GM12878 (cell line): ENCODE results near the gene INPP5D. TPM values are rescaled to one million over a fixed set of nuclear protein-coding genes. Genes with fewer than 3 reads are reported as not detected.

ENCODE experiments used
- ATAC-seq: fragments of 200-7000 bp; cut with Tn5 transposase; 3 replicates; pipeline ENCODE4 v1.9.1; 2020; ENCODE audit warnings: mild to moderate bottlenecking, moderate library complexity
- BruUV-seq: library from RNA; stranded (reverse); fragments of 400-500 nt; replicated peaks from 2 replicates; lab custom pipeline; 2021; lab: Mats Ljungman, UMichigan
- CTCF ChIA-PET: fragments of 300-600 bp; sonication (Branson Sonifier 250); formaldehyde crosslinking; extraction: SDS; loops from one replicate; lab custom pipeline; 2021; ENCODE audit warnings: inconsistent platforms; lab: Yijun Ruan, JAX
- POLR2A ChIA-PET: fragments of 350-600 bp; formaldehyde crosslinking; extraction: SDS; loops from one replicate; lab custom pipeline; 2021; ENCODE audit warnings: inconsistent platforms; lab: Charles Lee
- RAD21 ChIA-PET: fragments of 300-600 bp; sonication (Branson Sonifier 250); formaldehyde crosslinking; loops from one replicate; lab custom pipeline; 2023; ENCODE audit warnings: antibody characterized with exemption; ENCODE audit not compliant: unreplicated experiment; lab: Charles Lee
- SMC1A ChIA-PET: fragments of 300-600 bp; sonication (Branson Sonifier 250); formaldehyde crosslinking; loops from one replicate; lab custom pipeline; 2023; ENCODE audit not compliant: unreplicated experiment, uncharacterized antibody; lab: Charles Lee
- DNase-seq: peaks from one replicate; pipeline ENCODE4 v3.0.0-alpha.2; 2011; ENCODE audit warnings: low read depth, low spot score
- FAIRE-seq: peaks from 3 replicates; lab custom pipeline; 2011; peaks lifted over from hg19 to GRCh38; lab: Jason Lieb, UNC
- H2AFZ ChIP-seq: 2 replicates; pipeline ENCODE4 v1.6.0; 2011; ENCODE audit warnings: low read depth, low read length, control low read depth; ENCODE audit not compliant: control insufficient read depth
- H3K27ac ChIP-seq: 2 replicates; pipeline ENCODE4 v1.5.1; 2011; ENCODE audit warnings: control low read depth; ENCODE audit not compliant: control insufficient read depth, insufficient read depth
- H3K27me3 ChIP-seq, 2 experiments: replicated peaks in 1 of 2; 2 replicates each; pipeline versions ENCODE4 v1.6.0 to v1.6.1; 2011; ENCODE audit warnings: low read length in 1 of 2; ENCODE audit not compliant: control insufficient read depth in 2 of 2, insufficient read depth in 2 of 2
- H3K36me3 ChIP-seq, 2 experiments: 2 replicates each; pipeline ENCODE4 v1.5.1; 2011; ENCODE audit warnings: low read length in 1 of 2; ENCODE audit not compliant: control insufficient read depth in 2 of 2, insufficient read depth in 2 of 2
- H3K4me1 ChIP-seq: 2 replicates; pipeline ENCODE4 v1.6.1; 2011; ENCODE audit warnings: mild to moderate bottlenecking, low read length, moderate library complexity, mixed read lengths; ENCODE audit not compliant: control insufficient read depth, insufficient read depth
- H3K4me2 ChIP-seq: 2 replicates; pipeline ENCODE4 v1.6.0; 2011; ENCODE audit warnings: control low read depth; ENCODE audit not compliant: control insufficient read depth, insufficient read depth
- H3K4me3 ChIP-seq: fragments of 200-600 bp; sonication (generic); 2 replicates; pipeline ENCODE4 v1.5.1; 2016
- H3K79me2 ChIP-seq: 2 replicates; pipeline ENCODE4 v1.6.0; 2011; ENCODE audit warnings: low read length; ENCODE audit not compliant: control insufficient read depth, insufficient read depth
- H3K9ac ChIP-seq: 2 replicates; pipeline ENCODE4 v1.8.0; 2011; ENCODE audit warnings: low read length, control low read depth, mixed read lengths; ENCODE audit not compliant: control insufficient read depth, insufficient read depth
- H3K9me3 ChIP-seq: replicated peaks from 3 replicates; pipeline ENCODE4 v1.5.1; 2011; ENCODE audit warnings: mild to moderate bottlenecking, low read length; ENCODE audit not compliant: control insufficient read depth, insufficient read depth
- H4K20me1 ChIP-seq: 2 replicates; pipeline ENCODE4 v1.6.0; 2011; ENCODE audit not compliant: control insufficient read depth, insufficient read depth
- BMI1 ChIP-seq: fragments of 450-650 bp; IDR thresholded peaks from 2 replicates; pipeline ENCODE4 v1.6.1; 2016; ENCODE audit warnings: mild to moderate bottlenecking, moderate library complexity, borderline replicate concordance
- CBFB ChIP-seq: IDR thresholded peaks from 2 replicates; pipeline ENCODE4 v1.6.1; 2016; ENCODE audit warnings: antibody characterized with exemption, low read depth
- FOXK2 ChIP-seq: fragments of 450-650 bp; IDR thresholded peaks from 2 replicates; pipeline ENCODE4 v1.6.1; 2017; ENCODE audit warnings: mild to moderate bottlenecking, moderate library complexity
- KAT2A ChIP-seq: conservative IDR thresholded peaks from 2 replicates; pipeline ENCODE4 v1.6.1; 2011; ENCODE audit warnings: low read depth, low read length; ENCODE audit not compliant: control insufficient read depth
- LARP7 ChIP-seq: fragments of 450-650 bp; IDR thresholded peaks from 2 replicates; pipeline ENCODE4 v1.6.1; 2017; ENCODE audit warnings: mild to moderate bottlenecking
- MEF2A ChIP-seq: IDR thresholded peaks from 2 replicates; pipeline ENCODE4 v1.6.1; 2011; ENCODE audit warnings: low read depth, mild to moderate bottlenecking, low read length, moderate library complexity; ENCODE audit not compliant: insufficient read depth
- MTA2 ChIP-seq: fragments of 450-650 bp; IDR thresholded peaks from 2 replicates; pipeline ENCODE4 v1.6.1; 2016; ENCODE audit warnings: low read depth, mild to moderate bottlenecking, moderate library complexity
- RAD21 ChIP-seq: IDR thresholded peaks from 2 replicates; pipeline ENCODE4 v1.6.1; 2011; ENCODE audit warnings: mild to moderate bottlenecking, low read depth, low read length, moderate library complexity; ENCODE audit not compliant: insufficient read depth
- RAD51 ChIP-seq: fragments of 450-650 bp; IDR thresholded peaks from 2 replicates; pipeline ENCODE4 v1.6.1; 2016; ENCODE audit warnings: moderate library complexity, mild to moderate bottlenecking, inconsistent platforms
- SIN3A ChIP-seq: IDR thresholded peaks from 2 replicates; pipeline ENCODE4 v1.6.1; 2012; ENCODE audit warnings: low read depth, low read length, improper control_type of control experiment
- SMARCA5 ChIP-seq: fragments of 450-650 bp; IDR thresholded peaks from 2 replicates; pipeline ENCODE4 v1.6.1; 2017; ENCODE audit warnings: mild to moderate bottlenecking
- SRF ChIP-seq, 2 experiments: IDR thresholded peaks; 2 replicates each; pipeline ENCODE4 v1.6.1; 2011; ENCODE audit warnings: low read depth in 2 of 2, low read length in 2 of 2, mild to moderate bottlenecking in 1 of 2, moderate library complexity in 1 of 2
- YBX1 ChIP-seq: fragments of 450-650 bp; IDR thresholded peaks from 2 replicates; pipeline ENCODE4 v1.6.1; 2016; ENCODE audit warnings: antibody characterized with exemption
- ZNF384 ChIP-seq: IDR thresholded peaks from 2 replicates; pipeline ENCODE4 v1.6.1; 2012; ENCODE audit warnings: low read depth, mild to moderate bottlenecking, low read length, improper control_type of control experiment, borderline replicate concordance
- WGBS: methylation state at CpG from one replicate; pipeline ENCODE4 v1.1.6; 2016; ENCODE audit warnings: low lambda C conversion rate; ENCODE audit not compliant: insufficient replicate concordance, insufficient coverage; ENCODE audit errors: missing lambda C conversion rate; 5-methylcytosine and 5-hydroxymethylcytosine counted together
- in situ Hi-C: fragments of 300-500 bp; cut with MboI; formaldehyde crosslinking; loops from 9 replicates; pipeline ENCODE4 v1.14.3; 2018; ENCODE audit warnings: mixed read lengths
- intact Hi-C: fragments of 100-400 bp; cut with micrococcal nuclease; formaldehyde crosslinking; loops from one replicate; pipeline ENCODE4 v1.14.2; 2022; ENCODE audit not compliant: unreplicated experiment
- polyA plus RNA-seq, 11 experiments: library from polyadenylated mRNA; depleted of rRNA in 4 of 11; unstranded in 6 of 11; stranded (reverse) in 5 of 11; fragments of >200 nt; fragmentation: Nextera tagmentation in 4 of 11; fragmentation: Illumina TruSeq in 1 of 11; extraction: Ambion mirVana in 4 of 11; extraction: Trizol in 1 of 11; gene quantifications; 1 replicate in 1 of 11; 2 replicates in 10 of 11; pipeline versions ENCODE4 v1.2.1 to v1.2.3, GENCODE V29; 2011 to 2016; ENCODE audit warnings: inconsistent platforms in 2 of 11, missing spikeins in 2 of 11, low read depth in 1 of 11
- total RNA-seq, 4 experiments: library from RNA; depleted of rRNA in 3 of 4; stranded (reverse); fragments of >200 nt in 3 of 4; fragmentation: Illumina TruSeq in 1 of 4; extraction: Trizol in 1 of 4; gene quantifications; 2 replicates each; pipeline versions ENCODE4 v1.2.1 to v1.2.3, GENCODE V29; 2013 to 2021
- TF ChIP-seq, protein P1 (sequence below): IDR thresholded peaks from 2 replicates; pipeline ENCODE4 v1.6.1; 2012; ENCODE audit warnings: improper control_type of control experiment, low read depth, low read length; ENCODE audit not compliant: insufficient replicate concordance
- TF ChIP-seq, protein P2 (sequence below): fragments of 450-650 bp; IDR thresholded peaks from 2 replicates; pipeline ENCODE4 v1.6.1; 2017; ENCODE audit warnings: mild to moderate bottlenecking, moderate library complexity

INPP5D gene
- total and polyA plus RNA-seq, 10 of the 15 experiments (the other 5 are each of a cell fraction or from before 2014, with no cell fraction given) = 11.8 to 139 (median 88.8) TPM

DNA sequence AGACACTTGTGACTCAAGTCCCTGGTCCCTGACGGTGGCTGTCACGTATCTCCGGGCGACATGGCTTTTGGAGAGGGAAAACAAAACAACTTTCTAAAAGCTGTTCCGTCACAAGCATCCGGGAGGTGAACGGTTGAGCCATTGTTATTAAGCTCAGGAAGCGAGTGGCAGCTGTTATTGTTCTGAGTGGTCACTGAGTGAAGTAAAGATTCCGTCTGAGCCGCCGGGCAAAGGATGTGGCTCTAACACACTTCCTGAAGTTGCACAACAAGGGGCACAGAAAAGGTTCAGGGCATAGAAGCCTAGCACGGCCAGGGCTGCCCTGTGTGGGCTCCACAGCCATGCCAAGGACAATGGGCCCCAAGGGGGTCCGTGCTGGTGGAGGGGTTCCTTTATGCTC is 24.3 kb downstream of the INPP5D start:
- peak overlapping the region; percentile 47 for H3K4me3 ChIP-seq
- no peaks in the 10 kb centered on the region for H3K9me3 ChIP-seq
- ChIA-PET CTCF (interaction anchor here (1.0 to 5.8 kb wide), 5 partner anchors 8 to 23 kb away, joined by 3 to 68 read pairs (median 3); partner anchors contain the start of gene INPP5D), POLR2A (interaction anchor here (0.6 to 11.9 kb wide), 5 partner anchors 9 to 99 kb away, joined by 3 to 271 read pairs (median 5); partner anchors contain the start of gene INPP5D), SMC1A (interaction anchor here (0.6 to 17.9 kb wide), 8 partner anchors 7 to 167 kb away, joined by 3 to 351 read pairs (median 18); partner anchors contain the start of genes ATG16L1 and INPP5D), RAD21 (interaction anchor here (0.6 to 15.1 kb wide), 9 partner anchors 8 to 139 kb away, joined by 3 to 361 read pairs (median 4); partner anchors contain the start of gene INPP5D)
- H3K27me3 ChIP-seq = no peaks in the 10 kb centered on the region
- ATAC-seq (peak; percentile 28), DNase-seq (peak; percentile 78), FAIRE-seq (no peak)
- intact Hi-C loops (loop anchor here (5.0 kb wide), 2 partner anchors 118 to 168 kb away; partner anchors contain the start of gene ATG16L1), in situ Hi-C loops (no loop called here)
- WGBS = 1% methylated on average over 13 of the region's 13 CpGs
- H3K36me3 ChIP-seq = peaks cover 23 to 47% of the 10 kb centered on the region in 2 experiments
- no TSS peak for BruUV-seq
- H2AFZ ChIP-seq = no peak overlapping the region
- H4K20me1 ChIP-seq = no peaks in the 10 kb centered on the region
- peaks cover 91% of the 10 kb centered on the region for H3K4me1 ChIP-seq
- peak overlapping the region; percentile 92 for H3K9ac ChIP-seq
- H3K4me2 ChIP-seq = peak overlapping the region; percentile 88
- peaks cover 80% of the 10 kb centered on the region for H3K79me2 ChIP-seq
- H3K27ac ChIP-seq = peak overlapping the region; percentile 100
- no peak for TF ChIP-seq FOXK2
- TF ChIP-seq CBFB = peak; percentile 28; the same call in 1 of the 2 replicates
- no peak for TF ChIP-seq MTA2
- no peak for TF ChIP-seq BMI1
- TF ChIP-seq SRF (IDR thresholded peaks at IDR 0.05; ENCODE audit: low read depth in 2 of 2, low read length in 2 of 2) = no peak
- no peak for TF ChIP-seq RAD51
- TF ChIP-seq, protein P1, sequence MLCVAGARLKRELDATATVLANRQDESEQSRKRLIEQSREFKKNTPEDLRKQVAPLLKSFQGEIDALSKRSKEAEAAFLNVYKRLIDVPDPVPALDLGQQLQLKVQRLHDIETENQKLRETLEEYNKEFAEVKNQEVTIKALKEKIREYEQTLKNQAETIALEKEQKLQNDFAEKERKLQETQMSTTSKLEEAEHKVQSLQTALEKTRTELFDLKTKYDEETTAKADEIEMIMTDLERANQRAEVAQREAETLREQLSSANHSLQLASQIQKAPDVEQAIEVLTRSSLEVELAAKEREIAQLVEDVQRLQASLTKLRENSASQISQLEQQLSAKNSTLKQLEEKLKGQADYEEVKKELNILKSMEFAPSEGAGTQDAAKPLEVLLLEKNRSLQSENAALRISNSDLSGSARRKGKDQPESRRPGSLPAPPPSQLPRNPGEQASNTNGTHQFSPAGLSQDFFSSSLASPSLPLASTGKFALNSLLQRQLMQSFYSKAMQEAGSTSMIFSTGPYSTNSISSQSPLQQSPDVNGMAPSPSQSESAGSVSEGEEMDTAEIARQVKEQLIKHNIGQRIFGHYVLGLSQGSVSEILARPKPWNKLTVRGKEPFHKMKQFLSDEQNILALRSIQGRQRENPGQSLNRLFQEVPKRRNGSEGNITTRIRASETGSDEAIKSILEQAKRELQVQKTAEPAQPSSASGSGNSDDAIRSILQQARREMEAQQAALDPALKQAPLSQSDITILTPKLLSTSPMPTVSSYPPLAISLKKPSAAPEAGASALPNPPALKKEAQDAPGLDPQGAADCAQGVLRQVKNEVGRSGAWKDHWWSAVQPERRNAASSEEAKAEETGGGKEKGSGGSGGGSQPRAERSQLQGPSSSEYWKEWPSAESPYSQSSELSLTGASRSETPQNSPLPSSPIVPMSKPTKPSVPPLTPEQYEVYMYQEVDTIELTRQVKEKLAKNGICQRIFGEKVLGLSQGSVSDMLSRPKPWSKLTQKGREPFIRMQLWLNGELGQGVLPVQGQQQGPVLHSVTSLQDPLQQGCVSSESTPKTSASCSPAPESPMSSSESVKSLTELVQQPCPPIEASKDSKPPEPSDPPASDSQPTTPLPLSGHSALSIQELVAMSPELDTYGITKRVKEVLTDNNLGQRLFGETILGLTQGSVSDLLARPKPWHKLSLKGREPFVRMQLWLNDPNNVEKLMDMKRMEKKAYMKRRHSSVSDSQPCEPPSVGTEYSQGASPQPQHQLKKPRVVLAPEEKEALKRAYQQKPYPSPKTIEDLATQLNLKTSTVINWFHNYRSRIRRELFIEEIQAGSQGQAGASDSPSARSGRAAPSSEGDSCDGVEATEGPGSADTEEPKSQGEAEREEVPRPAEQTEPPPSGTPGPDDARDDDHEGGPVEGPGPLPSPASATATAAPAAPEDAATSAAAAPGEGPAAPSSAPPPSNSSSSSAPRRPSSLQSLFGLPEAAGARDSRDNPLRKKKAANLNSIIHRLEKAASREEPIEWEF = no peak
- TF ChIP-seq SMARCA5 = no peak
- TF ChIP-seq SIN3A = no peak
- TF ChIP-seq YBX1 = no peak
- no peak for TF ChIP-seq ZNF384
- TF ChIP-seq, protein P2, sequence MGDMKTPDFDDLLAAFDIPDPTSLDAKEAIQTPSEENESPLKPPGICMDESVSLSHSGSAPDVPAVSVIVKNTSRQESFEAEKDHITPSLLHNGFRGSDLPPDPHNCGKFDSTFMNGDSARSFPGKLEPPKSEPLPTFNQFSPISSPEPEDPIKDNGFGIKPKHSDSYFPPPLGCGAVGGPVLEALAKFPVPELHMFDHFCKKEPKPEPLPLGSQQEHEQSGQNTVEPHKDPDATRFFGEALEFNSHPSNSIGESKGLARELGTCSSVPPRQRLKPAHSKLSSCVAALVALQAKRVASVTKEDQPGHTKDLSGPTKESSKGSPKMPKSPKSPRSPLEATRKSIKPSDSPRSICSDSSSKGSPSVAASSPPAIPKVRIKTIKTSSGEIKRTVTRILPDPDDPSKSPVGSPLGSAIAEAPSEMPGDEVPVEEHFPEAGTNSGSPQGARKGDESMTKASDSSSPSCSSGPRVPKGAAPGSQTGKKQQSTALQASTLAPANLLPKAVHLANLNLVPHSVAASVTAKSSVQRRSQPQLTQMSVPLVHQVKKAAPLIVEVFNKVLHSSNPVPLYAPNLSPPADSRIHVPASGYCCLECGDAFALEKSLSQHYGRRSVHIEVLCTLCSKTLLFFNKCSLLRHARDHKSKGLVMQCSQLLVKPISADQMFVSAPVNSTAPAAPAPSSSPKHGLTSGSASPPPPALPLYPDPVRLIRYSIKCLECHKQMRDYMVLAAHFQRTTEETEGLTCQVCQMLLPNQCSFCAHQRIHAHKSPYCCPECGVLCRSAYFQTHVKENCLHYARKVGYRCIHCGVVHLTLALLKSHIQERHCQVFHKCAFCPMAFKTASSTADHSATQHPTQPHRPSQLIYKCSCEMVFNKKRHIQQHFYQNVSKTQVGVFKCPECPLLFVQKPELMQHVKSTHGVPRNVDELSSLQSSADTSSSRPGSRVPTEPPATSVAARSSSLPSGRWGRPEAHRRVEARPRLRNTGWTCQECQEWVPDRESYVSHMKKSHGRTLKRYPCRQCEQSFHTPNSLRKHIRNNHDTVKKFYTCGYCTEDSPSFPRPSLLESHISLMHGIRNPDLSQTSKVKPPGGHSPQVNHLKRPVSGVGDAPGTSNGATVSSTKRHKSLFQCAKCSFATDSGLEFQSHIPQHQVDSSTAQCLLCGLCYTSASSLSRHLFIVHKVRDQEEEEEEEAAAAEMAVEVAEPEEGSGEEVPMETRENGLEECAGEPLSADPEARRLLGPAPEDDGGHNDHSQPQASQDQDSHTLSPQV = no peak
- no peak for TF ChIP-seq MEF2A
- no peak for TF ChIP-seq RAD21
- no peak for TF ChIP-seq KAT2A
- 0 out of 2 replicates have a peak, but pooled peaks have one; percentile 0 for TF ChIP-seq LARP7
